ENCODE results near the gene BCAN. TPM values are rescaled to one million over a fixed set of nuclear protein-coding genes. Genes with fewer than 3 reads are reported as not detected.

Gene BCAN
- total RNA-seq, 1 experiment from 2014 or later: not detected

- DNase-seq (ENCODE audit: low read depth): no peak
- in situ Hi-C loops (cut with HindIII; ENCODE audit: low pct_unique_long_range_greater_than_20kb, low sequenced_read_pairs): no loop called here
These were observed 42.4 kb downstream of the BCAN start for GRCh38 chr1:156684227-156684782.

GRCh38 chr1:156689035-156689952 lies 47.4 kb downstream of the BCAN start:
- in situ Hi-C loops (cut with HindIII; ENCODE audit: low pct_unique_long_range_greater_than_20kb, low sequenced_read_pairs): no loop called here
- DNase-seq (ENCODE audit: low read depth): peak; percentile 79

- DNase-seq (ENCODE audit: low read depth): no peak
- in situ Hi-C loops (cut with HindIII; ENCODE audit: low pct_unique_long_range_greater_than_20kb, low sequenced_read_pairs): no loop called here
These were observed 48.2 kb downstream of the BCAN start for GRCh38 chr1:156689953-156690674.

- DNase-seq (ENCODE audit: low read depth): no peak
- in situ Hi-C loops (cut with HindIII; ENCODE audit: low pct_unique_long_range_greater_than_20kb, low sequenced_read_pairs): no loop called here
These were observed 48.7 kb downstream of the BCAN start for GRCh38 chr1:156690675-156691036.

GRCh38 chr1:156691191-156691590 lies 49.3 kb downstream of the BCAN start:
- in situ Hi-C loops (cut with HindIII; ENCODE audit: low pct_unique_long_range_greater_than_20kb, low sequenced_read_pairs): no loop called here
- no peak for DNase-seq (ENCODE audit: low read depth)

- in situ Hi-C loops (cut with HindIII; ENCODE audit: low pct_unique_long_range_greater_than_20kb, low sequenced_read_pairs): no loop called here
- peak; percentile 34 for DNase-seq (ENCODE audit: low read depth)
These were observed 49.9 kb downstream of the BCAN start for GRCh38 chr1:156691665-156692440.

GRCh38 chr1:156692441-156692924 lies 50.6 kb downstream of the BCAN start:
- DNase-seq (ENCODE audit: low read depth): no peak
- in situ Hi-C loops (cut with HindIII; ENCODE audit: low pct_unique_long_range_greater_than_20kb, low sequenced_read_pairs): no loop called here

- peak; percentile 41 for DNase-seq (ENCODE audit: low read depth)
- in situ Hi-C loops (cut with HindIII; ENCODE audit: low pct_unique_long_range_greater_than_20kb, low sequenced_read_pairs): no loop called here
These were observed 51.3 kb downstream of the BCAN start for GRCh38 chr1:156692925-156693847.

- DNase-seq (ENCODE audit: low read depth): peak; percentile 45
These were observed 52.2 kb downstream of the BCAN start for GRCh38 chr1:156693848-156694689.

GRCh38 chr1:156694690-156694962 lies 52.7 kb downstream of the BCAN start:
- no peak for DNase-seq (ENCODE audit: low read depth)
- in situ Hi-C loops (cut with HindIII; ENCODE audit: low pct_unique_long_range_greater_than_20kb, low sequenced_read_pairs): no loop called here

More at GRCh38 chr1:156693848-156694689, 52.2 kb downstream of the BCAN start:
- in situ Hi-C loops (cut with HindIII; ENCODE audit: low pct_unique_long_range_greater_than_20kb, low sequenced_read_pairs): no loop called here

GRCh38 chr1:156696755-156697154 lies 54.8 kb downstream of the BCAN start:
- in situ Hi-C loops (cut with HindIII; ENCODE audit: low pct_unique_long_range_greater_than_20kb, low sequenced_read_pairs): no loop called here
- DNase-seq (ENCODE audit: low read depth): no peak

GRCh38 chr1:156697481-156697880 lies 55.6 kb downstream of the BCAN start:
- in situ Hi-C loops (cut with HindIII; ENCODE audit: low pct_unique_long_range_greater_than_20kb, low sequenced_read_pairs): no loop called here

GRCh38 chr1:156698995-156699394 lies 57.1 kb downstream of the BCAN start:
- no peak for DNase-seq (ENCODE audit: low read depth)
- in situ Hi-C loops (cut with HindIII; ENCODE audit: low pct_unique_long_range_greater_than_20kb, low sequenced_read_pairs): no loop called here

More at GRCh38 chr1:156697481-156697880, 55.6 kb downstream of the BCAN start:
- DNase-seq (ENCODE audit: low read depth): peak; percentile 57

GRCh38 chr1:156700736-156701531 lies 59.0 kb downstream of the BCAN start:
- DNase-seq (ENCODE audit: low read depth): no peak
- in situ Hi-C loops (cut with HindIII; ENCODE audit: low pct_unique_long_range_greater_than_20kb, low sequenced_read_pairs): no loop called here

- no peak for DNase-seq (ENCODE audit: low read depth)
- in situ Hi-C loops (cut with HindIII; ENCODE audit: low pct_unique_long_range_greater_than_20kb, low sequenced_read_pairs): no loop called here
These were observed 61.4 kb downstream of the BCAN start for GRCh38 chr1:156703336-156703735.

GRCh38 chr1:156703741-156704140 lies 61.8 kb downstream of the BCAN start:
- in situ Hi-C loops (cut with HindIII; ENCODE audit: low pct_unique_long_range_greater_than_20kb, low sequenced_read_pairs): no loop called here
- DNase-seq (ENCODE audit: low read depth): no peak
